ENCODE data around the gene ME3. TPM values are rescaled to one million over a fixed set of nuclear protein-coding genes. Genes with fewer than 3 reads are reported as not detected.
A peak's percentile ranks its signal among the peaks of the same experiment; 100 is the strongest.

Gene ME3
- total and polyA plus RNA-seq, 11 donors: 11.3 to 51.5 (median 31.3) TPM

- no peak for ATAC-seq
- WGBS, 4 donors: 48 to 59% (median 55%) methylated on average over 5 of the region's 5 CpGs
- Histone ChIP-seq H3K27me3 (no peaks in the 10 kb centered on the region), H3K36me3 (no peaks in the 10 kb centered on the region), H3K4me3 (no peak overlapping the region), H3K4me1 (peaks cover 0 to 50% (median 16%) of the 10 kb centered on the region in 12 donors), H3K27ac (peak overlapping the region in 9 of 12 donors; percentile 7 to 78 (median 65)), H3K9me3 (no peaks in the 10 kb centered on the region)
- intact Hi-C loops (cut with DNase I): no loop called here
- DNase-seq: no peak
- TF ChIP-seq POLR2A (IDR thresholded peaks at IDR 0.05): no peak
- no peak for TF ChIP-seq CTCF (IDR thresholded peaks at IDR 0.05)
Observed at GRCh38 chr11:86680716-86681482, 8.5 kb upstream of the ME3 start.

DNA sequence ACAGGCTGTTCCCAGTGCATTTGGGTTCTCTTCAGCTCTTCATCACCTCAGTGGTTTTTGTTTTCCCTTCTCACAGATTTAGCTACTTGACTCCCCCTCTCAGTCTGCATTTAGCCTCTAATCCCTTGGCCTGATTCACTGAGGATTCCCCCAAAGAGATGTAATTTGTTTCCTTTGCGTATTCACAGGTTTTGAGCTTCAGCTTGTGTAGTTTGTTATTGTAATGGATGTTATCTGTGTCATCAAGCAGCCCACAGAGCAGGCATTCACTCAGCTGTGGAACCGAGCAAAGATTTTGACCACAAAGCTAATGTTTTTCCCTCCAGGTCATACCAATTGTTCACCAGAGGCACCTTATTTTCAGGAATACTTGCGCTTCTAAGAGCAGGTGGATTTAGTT is 6.4 kb upstream of the ME3 start:
- 73 to 80% (median 78%) methylated on average over 3 of the region's 3 CpGs for WGBS, 4 donors
- H3K36me3 ChIP-seq: no peaks in the 10 kb centered on the region
- ATAC-seq (no peak), DNase-seq (no peak)
- H3K4me3 ChIP-seq: no peak overlapping the region
- no peak for TF ChIP-seq POLR2A (IDR thresholded peaks at IDR 0.05)
- intact Hi-C loops (cut with DNase I): loop anchor here in 5 of 10 donors (5.0 to 10.0 kb wide), 4 partner anchors 63 to 224 kb away; partner anchors contain the start of gene PRSS23 (in 1 of the 5)
- peak overlapping the region in 3 of 12 donors; percentile 9 to 64 (median 31) for H3K27ac ChIP-seq
- H3K4me1 ChIP-seq: peaks cover 0 to 54% (median 18%) of the 10 kb centered on the region in 12 donors
- no peaks in the 10 kb centered on the region for H3K27me3 ChIP-seq
- no peaks in the 10 kb centered on the region for H3K9me3 ChIP-seq

GRCh38 chr11:86678296-86678695 is 5.9 kb upstream of the ME3 start:
- Histone ChIP-seq H3K4me3 (no peak overlapping the region), H3K27me3 (no peaks in the 10 kb centered on the region), H3K4me1 (peaks cover 0 to 49% (median 18%) of the 10 kb centered on the region in 12 donors), H3K27ac (peak overlapping the region in 6 of 12 donors; percentile 8 to 64 (median 32)), H3K9me3 (no peaks in the 10 kb centered on the region), H3K36me3 (no peaks in the 10 kb centered on the region)
- intact Hi-C loops (cut with DNase I): loop anchor here in 5 of 10 donors (5.0 to 10.0 kb wide), 4 partner anchors 64 to 223 kb away; partner anchors contain the start of gene PRSS23 (in 1 of the 5)
- DNase-seq (no peak), ATAC-seq (no peak)
- TF ChIP-seq POLR2A (IDR thresholded peaks at IDR 0.05) (no peak), CTCF (IDR thresholded peaks at IDR 0.05) (no peak)
- whole genome bisulfite sequencing, 4 donors: 53 to 68% (median 59%) methylated on average over 3 of the region's 3 CpGs

DNA sequence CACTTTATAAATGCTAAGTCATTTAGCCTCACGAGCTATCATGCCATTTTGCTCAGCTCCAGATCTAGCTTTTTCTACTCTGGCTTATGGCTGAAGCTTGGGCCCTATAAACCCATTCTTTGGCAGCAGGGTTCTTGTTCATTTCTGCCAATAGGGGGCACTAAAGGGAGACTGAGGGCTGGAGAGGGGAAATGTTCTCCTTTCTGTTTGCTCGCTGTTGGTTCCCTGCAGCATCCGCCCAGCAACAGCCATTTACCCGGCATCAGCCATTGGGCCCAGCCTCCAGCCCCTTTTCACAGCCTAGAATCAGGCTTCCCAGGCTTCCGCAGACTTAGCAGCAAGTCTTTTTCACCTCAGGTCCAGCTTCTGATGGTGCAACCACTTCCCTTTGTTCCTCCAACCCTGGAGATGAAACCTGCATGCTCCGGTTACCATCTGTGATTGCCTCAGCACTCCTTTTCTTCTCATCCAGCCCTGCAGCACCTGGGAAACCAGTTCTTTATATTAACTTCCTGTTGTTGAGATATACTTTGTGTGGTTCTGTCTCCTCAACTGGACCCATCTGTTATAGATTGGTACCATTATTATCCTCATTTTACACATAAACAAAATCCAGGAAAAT is 4.2 kb upstream of the ME3 start:
- no peaks in the 10 kb centered on the region for H3K27me3 ChIP-seq
- peaks cover 0 to 45% (median 19%) of the 10 kb centered on the region in 12 donors for H3K4me1 ChIP-seq
- peak overlapping the region in 1 of 12 donors; percentile 27 for H3K27ac ChIP-seq
- ATAC-seq (no peak), DNase-seq (no peak)
- WGBS, 4 donors: 93 to 98% (median 94%) methylated on average over 6 of the region's 6 CpGs
- no peaks in the 10 kb centered on the region for H3K9me3 ChIP-seq
- H3K4me3 ChIP-seq: no peak overlapping the region
- no peaks in the 10 kb centered on the region for H3K36me3 ChIP-seq
- TF ChIP-seq POLR2A (IDR thresholded peaks at IDR 0.05): no peak
- TF ChIP-seq CTCF (IDR thresholded peaks at IDR 0.05): peak in 6 of 12 donors; percentile 10 to 31 (median 23)
- intact Hi-C loops (cut with DNase I): loop anchor here in 5 of 10 donors (5.0 to 10.0 kb wide), 4 partner anchors 66 to 222 kb away; partner anchors contain the start of gene PRSS23 (in 1 of the 5)
